C4-2B (cell line): ENCODE data around the gene KIF1A.

Experiments used
- H3K27ac ChIP-seq: fragments of 450-650 bp; 2 replicates; pipeline ENCODE4 v1.5.1; 2017
- ZFX ChIP-seq: fragments of 450-650 bp; IDR thresholded peaks from 2 replicates; pipeline ENCODE4 v1.6.1; 2017
- TF ChIP-seq, protein P1 (sequence below): fragments of 450-650 bp; conservative IDR thresholded peaks from 2 replicates; pipeline ENCODE4 v1.5.1; 2017; ENCODE audit warnings: mild to moderate bottlenecking

KIF1A gene

DNA sequence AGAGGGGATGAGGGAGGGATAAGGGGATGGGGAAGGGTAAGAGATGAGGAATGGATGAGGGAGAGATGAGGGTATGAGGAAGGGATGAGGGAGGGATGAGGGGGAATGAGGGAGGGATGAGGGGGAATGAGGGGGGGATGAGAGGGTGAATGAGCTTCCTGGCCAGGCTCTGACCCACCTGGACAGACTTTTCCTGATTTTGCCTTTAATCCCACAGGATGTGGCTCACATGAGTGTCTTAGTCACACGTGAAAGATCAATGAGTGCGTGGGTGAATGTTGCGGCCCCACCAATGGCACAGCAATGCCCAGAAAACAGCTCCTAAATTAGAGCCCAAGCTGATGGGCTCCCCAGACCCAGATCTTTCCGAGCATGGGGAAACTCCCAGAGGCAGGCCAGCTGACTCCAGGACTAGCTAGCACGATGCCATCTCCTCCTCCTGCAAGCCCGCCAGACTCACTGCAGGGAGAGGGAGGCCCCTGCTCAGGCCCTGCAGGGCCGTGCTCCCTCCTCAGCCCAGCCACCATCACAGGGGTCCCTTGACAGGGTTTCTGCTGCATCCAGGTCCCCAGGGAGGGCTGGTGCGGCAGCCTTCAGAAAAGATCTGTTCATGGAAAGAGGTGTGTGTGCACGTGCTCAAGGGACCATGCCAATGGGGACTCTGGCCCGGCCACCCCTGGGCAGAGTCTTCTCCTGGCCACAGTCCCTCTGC, 87.0 kb downstream of the KIF1A start:
- H3K27ac ChIP-seq = no peak overlapping the region
- TF ChIP-seq, protein P1, sequence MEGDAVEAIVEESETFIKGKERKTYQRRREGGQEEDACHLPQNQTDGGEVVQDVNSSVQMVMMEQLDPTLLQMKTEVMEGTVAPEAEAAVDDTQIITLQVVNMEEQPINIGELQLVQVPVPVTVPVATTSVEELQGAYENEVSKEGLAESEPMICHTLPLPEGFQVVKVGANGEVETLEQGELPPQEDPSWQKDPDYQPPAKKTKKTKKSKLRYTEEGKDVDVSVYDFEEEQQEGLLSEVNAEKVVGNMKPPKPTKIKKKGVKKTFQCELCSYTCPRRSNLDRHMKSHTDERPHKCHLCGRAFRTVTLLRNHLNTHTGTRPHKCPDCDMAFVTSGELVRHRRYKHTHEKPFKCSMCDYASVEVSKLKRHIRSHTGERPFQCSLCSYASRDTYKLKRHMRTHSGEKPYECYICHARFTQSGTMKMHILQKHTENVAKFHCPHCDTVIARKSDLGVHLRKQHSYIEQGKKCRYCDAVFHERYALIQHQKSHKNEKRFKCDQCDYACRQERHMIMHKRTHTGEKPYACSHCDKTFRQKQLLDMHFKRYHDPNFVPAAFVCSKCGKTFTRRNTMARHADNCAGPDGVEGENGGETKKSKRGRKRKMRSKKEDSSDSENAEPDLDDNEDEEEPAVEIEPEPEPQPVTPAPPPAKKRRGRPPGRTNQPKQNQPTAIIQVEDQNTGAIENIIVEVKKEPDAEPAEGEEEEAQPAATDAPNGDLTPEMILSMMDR = no peak
- no peak for TF ChIP-seq ZFX

DNA sequence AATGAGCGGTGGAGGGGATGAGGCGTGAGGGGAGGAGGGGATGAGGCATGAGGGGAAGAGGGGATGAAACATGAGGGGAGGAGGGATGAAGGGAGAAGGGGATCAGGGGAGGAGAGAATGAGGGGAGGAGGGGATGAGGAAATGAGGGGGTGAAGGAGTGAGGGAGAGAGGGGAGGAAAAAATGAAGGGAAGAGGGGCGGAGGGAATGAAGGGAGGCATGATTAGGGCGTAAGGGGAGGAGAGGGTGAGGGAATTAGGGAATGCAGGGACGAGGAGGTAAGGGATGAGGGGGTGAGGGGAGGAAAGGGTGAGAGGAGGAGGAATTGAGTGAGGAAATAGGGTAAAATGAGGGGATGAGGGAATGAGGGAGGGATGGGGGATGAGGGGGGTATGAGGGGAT, 87.8 kb downstream of the KIF1A start:
- TF ChIP-seq, protein P1 = no peak
- no peak for TF ChIP-seq ZFX
- no peak overlapping the region for H3K27ac ChIP-seq

DNA sequence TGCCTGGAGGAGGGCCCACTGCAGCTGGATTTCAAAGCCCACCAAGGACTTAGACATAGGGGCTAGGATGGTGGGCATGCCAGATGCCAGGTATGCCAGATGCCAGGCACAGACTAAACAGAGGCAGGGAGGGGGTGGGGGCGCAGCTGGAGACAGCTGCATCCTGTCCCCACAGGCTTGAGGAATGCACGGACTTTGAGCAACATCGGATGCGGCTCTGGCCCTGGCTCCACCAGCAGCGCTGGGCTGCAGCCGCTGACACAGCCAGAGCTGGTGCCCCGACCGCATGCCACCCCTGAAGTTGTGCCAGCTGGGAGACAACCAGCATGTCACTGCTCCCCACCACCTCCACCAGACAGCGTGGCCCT, 88.9 kb downstream of the KIF1A start:
- no peak overlapping the region for H3K27ac ChIP-seq
- TF ChIP-seq ZFX = no peak
- TF ChIP-seq, protein P1 = no peak

DNA sequence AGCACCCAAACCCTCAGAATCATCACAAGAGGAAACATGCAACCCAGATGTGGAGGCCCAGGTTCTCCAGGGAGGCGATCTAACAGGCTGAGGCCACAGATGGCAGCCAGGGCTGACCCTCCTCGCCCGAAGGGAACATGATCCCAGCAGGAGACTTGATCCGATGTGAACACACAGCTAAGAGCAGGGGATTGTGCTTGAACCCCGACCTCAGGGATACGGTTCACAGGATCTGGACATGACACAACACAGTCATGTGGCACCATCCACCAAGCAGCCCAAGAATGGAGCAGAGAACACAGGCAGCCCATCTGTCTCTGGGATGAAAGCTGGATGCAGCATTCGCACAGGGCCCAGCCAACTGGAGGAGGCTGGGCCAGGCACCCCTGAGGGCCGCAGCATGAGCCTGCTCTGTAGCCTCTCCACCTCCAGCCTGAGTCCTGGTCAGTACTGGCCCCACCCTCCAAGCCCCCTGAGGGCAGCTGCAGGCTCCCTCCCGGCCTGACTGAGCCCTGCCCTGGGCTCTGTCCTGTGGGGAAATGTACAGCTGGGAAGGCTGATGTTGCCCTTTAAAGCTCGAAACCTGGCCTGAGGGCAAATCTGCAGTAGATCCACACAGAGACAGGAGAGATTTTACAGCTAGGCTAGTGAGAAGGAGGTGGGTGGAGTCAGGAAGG, 89.4 kb downstream of the KIF1A start:
- H3K27ac ChIP-seq = no peak overlapping the region
- TF ChIP-seq, protein P1 = no peak
- no peak for TF ChIP-seq ZFX

DNA sequence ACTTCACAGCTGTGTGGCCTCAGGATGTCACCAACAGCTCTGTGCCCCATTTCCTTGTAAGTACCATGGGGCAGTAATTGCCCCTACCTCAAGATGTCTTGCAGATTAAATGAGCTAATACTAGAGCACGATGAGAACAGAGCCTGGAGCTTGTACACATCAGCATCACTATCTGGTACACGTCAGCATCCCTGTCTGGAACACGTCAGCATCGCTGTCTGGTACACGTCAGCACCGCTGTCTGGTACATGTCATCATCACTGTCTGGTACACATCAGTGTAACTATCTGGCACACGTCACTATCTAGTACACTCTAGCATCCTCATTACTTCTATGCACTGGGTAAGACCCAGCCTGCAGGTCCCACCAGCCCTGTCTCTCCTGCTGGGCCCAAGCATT, 91.2 kb downstream of the KIF1A start:
- no peak overlapping the region for H3K27ac ChIP-seq
- no peak for TF ChIP-seq ZFX
- TF ChIP-seq, protein P1 = no peak

DNA sequence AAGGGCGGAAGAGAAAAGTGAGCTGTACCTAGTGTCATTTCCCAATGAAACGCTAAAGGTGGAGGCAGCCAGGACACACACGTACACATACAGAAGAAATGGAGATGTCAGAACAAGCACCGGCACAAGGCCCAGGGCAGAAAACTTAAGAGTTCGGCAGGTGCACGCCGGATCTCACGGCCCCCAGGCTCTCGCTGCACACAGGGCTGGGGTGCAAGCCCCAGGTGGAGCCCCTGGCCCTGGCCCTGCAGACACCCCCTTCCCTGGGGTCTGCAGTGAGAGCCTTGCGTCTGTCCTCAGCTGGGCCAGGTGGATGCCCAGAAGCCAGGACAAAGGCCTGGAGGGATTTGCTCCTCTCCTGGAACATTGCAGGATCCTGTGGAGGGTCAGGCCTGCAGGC, 91.7 kb downstream of the KIF1A start:
- no peak for TF ChIP-seq ZFX
- TF ChIP-seq, protein P1 = no peak

DNA sequence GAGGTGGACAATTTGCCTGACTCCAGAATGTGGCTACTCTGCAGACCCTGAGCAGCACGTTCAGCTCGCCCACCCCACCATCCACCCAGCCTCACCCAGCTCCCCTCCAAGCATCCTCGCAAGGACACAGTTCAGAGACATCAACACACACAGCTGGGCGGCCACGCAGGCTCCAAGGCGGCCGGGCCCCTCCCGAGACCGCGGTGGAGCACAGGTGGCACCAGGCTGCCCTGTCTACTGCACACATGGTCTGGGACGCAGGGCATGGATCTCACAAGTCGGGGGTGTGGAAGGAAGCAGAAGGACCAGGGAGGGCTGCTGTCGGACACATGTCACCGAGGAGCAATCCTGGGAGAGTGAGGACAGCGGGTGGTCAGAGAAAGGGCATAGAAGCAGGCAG, 92.1 kb downstream of the KIF1A start:
- TF ChIP-seq ZFX = no peak
- TF ChIP-seq, protein P1 = no peak
- no peak overlapping the region for H3K27ac ChIP-seq

More for the DNA sequence above, 91.7 kb downstream of the KIF1A start:
- H3K27ac ChIP-seq = no peak overlapping the region
